ENCODE measurements around the gene ZNF398. TPM values are rescaled to one million over a fixed set of nuclear protein-coding genes. Genes with fewer than 3 reads are reported as not detected.

The ZNF398 gene
- total RNA-seq, 1 experiment from 2014 or later = 62.1 TPM

GRCh38 chr7:149175150-149175549, 27.9 kb downstream of the ZNF398 start:
- Histone ChIP-seq H3K23ac (ENCODE audit: insufficient read length, low read depth, low read length) (no peak overlapping the region), H2AFZ (ENCODE audit: low read length) (no peak overlapping the region), H3K56ac (ENCODE audit: insufficient read length, low read depth, low read length) (no peak overlapping the region), H3K4ac (ENCODE audit: low read depth, low read length) (no peak overlapping the region), H3K18ac (ENCODE audit: insufficient read length, low read depth, low read length) (no peak overlapping the region), H2AK5ac (ENCODE audit: insufficient read length, low read length) (no peak overlapping the region), H3K9me3 (ENCODE audit: control insufficient read depth, low read depth, low read length) (no peaks in the 10 kb centered on the region), H3T11ph (ENCODE audit: low read length) (no peak overlapping the region), H3K4me2 (ENCODE audit: insufficient read depth, insufficient read length, low read length) (no peak overlapping the region), H4K91ac (ENCODE audit: insufficient read length, low read depth, low read length) (no peak overlapping the region), H3K79me1 (ENCODE audit: insufficient read depth, low read depth, low read length, poor library complexity, severe bottlenecking) (no peaks in the 10 kb centered on the region), H3K9ac (ENCODE audit: extremely low read depth, insufficient read length, low read length) (no peak overlapping the region), H3K14ac (ENCODE audit: insufficient read depth, low read length) (no peak overlapping the region), H2BK12ac (ENCODE audit: insufficient read length, low read depth, low read length) (no peak overlapping the region), H2BK120ac (ENCODE audit: low read depth, low read length, poor library complexity, severe bottlenecking) (no peak overlapping the region), H3K27ac (ENCODE audit: insufficient read length, low read depth, low read length) (no peak overlapping the region), H4K5ac (ENCODE audit: insufficient read length, low read depth, low read length) (no peak overlapping the region), H4K20me1 (ENCODE audit: control insufficient read depth, insufficient read depth, insufficient read length) (no peaks in the 10 kb centered on the region), H3K23me2 (ENCODE audit: insufficient read length, low read depth, low read length, poor library complexity, severe bottlenecking) (no peaks in the 10 kb centered on the region), H2BK15ac (ENCODE audit: low read depth, low read length) (no peak overlapping the region), H3K79me2 (ENCODE audit: insufficient read depth, low read length) (no peaks in the 10 kb centered on the region), H2BK20ac (ENCODE audit: low read depth, low read length, poor library complexity, severe bottlenecking) (no peak overlapping the region), H3K4me1 (ENCODE audit: insufficient read depth, low read length) (no peaks in the 10 kb centered on the region), H4K8ac (replicated peaks; ENCODE audit: insufficient read length, low read depth, low read length) (no peak overlapping the region), H2BK5ac (ENCODE audit: insufficient read length, low read length) (no peak overlapping the region), H3K27me3 (ENCODE audit: insufficient read depth, low read length) (no peaks in the 10 kb centered on the region)
- Mint-ChIP-seq H3K4me1 (no peaks in the 10 kb centered on the region), H3K4me3 (no peak overlapping the region), H3K36me3 (ENCODE audit: insufficient read depth in 1 of 3, low read depth in 3 of 3) (peaks cover 55 to 95% (median 59%) of the 10 kb centered on the region in 3 experiments), H3K9me3 (no peaks in the 10 kb centered on the region; a peak in 1 of 5 replicates), H3K27me3 (ENCODE audit: low read depth) (no peaks in the 10 kb centered on the region), H3K27ac (peak overlapping the region in 1 of 3 experiments; percentile 60; a peak in 1 of 7 replicates)
- TF ChIP-seq CTCF (conservative IDR thresholded peaks at IDR 0.05) = no peak
- no CpG with 5 or more reads among the region's 2 CpGs for WGBS (ENCODE audit: extremely low coverage, insufficient read length, low lambda C conversion rate)
- DNase-seq = no peak

Data from H9 (cell line).